MM.1S (cell line): ENCODE results near the gene SLC39A12.

Source experiments
- DNase-seq: peaks from one replicate; pipeline ENCODE4 v3.0.0-alpha.2; 2015
- H2AFZ ChIP-seq: fragments of 300-600 bp; sonication (generic); 2 replicates; pipeline ENCODE4 v1.6.0; 2016; ENCODE audit warnings: antibody characterized with exemption, low read length
- H3F3A ChIP-seq: fragments of 300-600 bp; sonication (generic); 2 replicates; pipeline ENCODE4 v1.6.1; 2016; ENCODE audit warnings: mild to moderate bottlenecking, antibody characterized with exemption, low read length, moderate library complexity, mixed read lengths; ENCODE audit not compliant: insufficient read depth
- H3K27ac ChIP-seq: fragments of 300-600 bp; sonication (generic); 2 replicates; pipeline ENCODE4 v1.5.1; 2016; ENCODE audit warnings: mild to moderate bottlenecking, low read length
- H3K27me3 ChIP-seq: fragments of 300-600 bp; sonication (generic); replicated peaks from 2 replicates; pipeline ENCODE4 v1.6.0; 2016; ENCODE audit warnings: low read length; ENCODE audit not compliant: insufficient read depth
- H3K36me3 ChIP-seq: fragments of 300-600 bp; sonication (generic); replicated peaks from 2 replicates; pipeline ENCODE4 v1.6.1; 2016; ENCODE audit warnings: mild to moderate bottlenecking, low read length, mixed read lengths; ENCODE audit not compliant: insufficient read depth
- H3K4me1 ChIP-seq: fragments of 300-600 bp; sonication (generic); 2 replicates; pipeline ENCODE4 v1.6.1; 2016; ENCODE audit warnings: low read length, mixed read lengths
- H3K4me2 ChIP-seq: fragments of 300-600 bp; sonication (generic); 2 replicates; pipeline ENCODE4 v1.6.0; 2016; ENCODE audit warnings: low read depth, low read length
- H3K4me3 ChIP-seq: fragments of 300-600 bp; sonication (generic); 2 replicates; pipeline ENCODE4 v1.5.1; 2016; ENCODE audit warnings: low read length, mixed read lengths
- H3K79me2 ChIP-seq: fragments of 300-600 bp; sonication (generic); 2 replicates; pipeline ENCODE4 v1.6.1; 2016; ENCODE audit warnings: mixed run types, low read length, mixed read lengths
- H3K9ac ChIP-seq: fragments of 300-600 bp; sonication (generic); 2 replicates; pipeline ENCODE4 v1.6.1; 2016; ENCODE audit warnings: low read length, mixed read lengths
- H3K9me2 ChIP-seq: fragments of 300-600 bp; sonication (generic); replicated peaks from 2 replicates; pipeline ENCODE4 v1.6.1; 2016; ENCODE audit warnings: mild to moderate bottlenecking, low read length, mixed read lengths; ENCODE audit not compliant: insufficient read depth
- H3K9me3 ChIP-seq: fragments of 300-600 bp; sonication (generic); replicated peaks from 2 replicates; pipeline ENCODE4 v1.6.1; 2016; ENCODE audit warnings: mild to moderate bottlenecking, low read length, mixed read lengths; ENCODE audit not compliant: insufficient read depth
- H4K20me1 ChIP-seq: fragments of 300-600 bp; sonication (generic); 2 replicates; pipeline ENCODE4 v1.6.1; 2016; ENCODE audit warnings: mild to moderate bottlenecking, low read length, moderate library complexity, mixed read lengths; ENCODE audit not compliant: insufficient read depth
- EZH2 ChIP-seq: fragments of 300-600 bp; sonication (generic); optimal IDR thresholded peaks from 2 replicates; pipeline ENCODE3; 2017; ENCODE audit warnings: low read depth, mild to moderate bottlenecking, antibody characterized with exemption, low read length, mixed read lengths
- EZH2phosphoT487 ChIP-seq: fragments of 300-600 bp; sonication (generic); IDR thresholded peaks from 2 replicates; pipeline ENCODE4 v1.6.1; 2018; ENCODE audit warnings: antibody characterized with exemption, low read length
- TF ChIP-seq, protein P1 (sequence below): fragments of 300-600 bp; sonication (generic); IDR thresholded peaks from 2 replicates; pipeline ENCODE4 v1.5.1; 2016; ENCODE audit warnings: antibody characterized with exemption, low read length, mixed read lengths

SLC39A12 gene

DNA sequence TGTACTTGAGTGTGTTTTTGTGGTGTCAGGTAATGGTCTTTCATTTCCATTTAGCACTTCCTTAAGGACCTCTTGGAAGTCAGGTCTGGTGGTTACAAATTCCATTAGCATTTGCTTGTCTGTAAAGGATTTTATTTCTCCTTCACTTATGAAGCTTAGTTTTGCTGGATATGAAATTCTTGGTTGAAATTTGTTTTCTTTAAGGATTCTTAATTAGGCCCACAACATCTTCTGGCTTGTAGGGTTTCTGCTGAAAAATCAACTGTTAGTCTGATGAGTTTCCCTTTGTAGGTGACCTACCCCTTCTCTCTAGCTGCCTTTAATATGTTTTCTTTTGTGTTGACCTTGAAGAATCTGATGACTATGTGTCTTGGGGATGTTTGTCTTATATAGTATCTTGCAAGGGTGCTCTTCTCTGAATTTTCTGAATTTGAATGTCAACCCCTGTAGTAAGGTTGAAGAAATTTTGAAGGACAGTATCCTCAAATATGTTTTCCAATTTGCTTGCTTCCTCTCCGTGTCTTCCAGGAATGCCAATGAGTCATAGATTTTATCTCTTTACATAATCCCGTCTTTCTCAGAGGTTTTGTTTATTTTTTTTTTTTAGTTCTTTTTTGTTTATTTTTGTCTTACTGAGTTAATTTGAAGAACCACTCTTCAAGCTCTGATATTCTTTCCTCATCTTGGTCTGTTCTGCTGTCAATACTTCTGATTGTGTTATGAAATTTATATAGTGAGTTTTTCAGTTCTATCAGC, 70.2 kb downstream of the SLC39A12 start:
- no peak for DNase-seq
- Histone ChIP-seq H3F3A (no peaks in the 10 kb centered on the region), H3K79me2 (no peaks in the 10 kb centered on the region), H3K36me3 (no peaks in the 10 kb centered on the region), H3K4me1 (no peaks in the 10 kb centered on the region), H3K27ac (no peak overlapping the region), H4K20me1 (no peaks in the 10 kb centered on the region), H3K4me2 (no peak overlapping the region), H3K4me3 (no peak overlapping the region), H3K27me3 (no peaks in the 10 kb centered on the region), H2AFZ (no peak overlapping the region), H3K9me2 (no peaks in the 10 kb centered on the region), H3K9ac (no peak overlapping the region), H3K9me3 (no peaks in the 10 kb centered on the region)
- no peak for TF ChIP-seq EZH2
- TF ChIP-seq, protein P1, sequence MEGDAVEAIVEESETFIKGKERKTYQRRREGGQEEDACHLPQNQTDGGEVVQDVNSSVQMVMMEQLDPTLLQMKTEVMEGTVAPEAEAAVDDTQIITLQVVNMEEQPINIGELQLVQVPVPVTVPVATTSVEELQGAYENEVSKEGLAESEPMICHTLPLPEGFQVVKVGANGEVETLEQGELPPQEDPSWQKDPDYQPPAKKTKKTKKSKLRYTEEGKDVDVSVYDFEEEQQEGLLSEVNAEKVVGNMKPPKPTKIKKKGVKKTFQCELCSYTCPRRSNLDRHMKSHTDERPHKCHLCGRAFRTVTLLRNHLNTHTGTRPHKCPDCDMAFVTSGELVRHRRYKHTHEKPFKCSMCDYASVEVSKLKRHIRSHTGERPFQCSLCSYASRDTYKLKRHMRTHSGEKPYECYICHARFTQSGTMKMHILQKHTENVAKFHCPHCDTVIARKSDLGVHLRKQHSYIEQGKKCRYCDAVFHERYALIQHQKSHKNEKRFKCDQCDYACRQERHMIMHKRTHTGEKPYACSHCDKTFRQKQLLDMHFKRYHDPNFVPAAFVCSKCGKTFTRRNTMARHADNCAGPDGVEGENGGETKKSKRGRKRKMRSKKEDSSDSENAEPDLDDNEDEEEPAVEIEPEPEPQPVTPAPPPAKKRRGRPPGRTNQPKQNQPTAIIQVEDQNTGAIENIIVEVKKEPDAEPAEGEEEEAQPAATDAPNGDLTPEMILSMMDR, result no peak

DNA sequence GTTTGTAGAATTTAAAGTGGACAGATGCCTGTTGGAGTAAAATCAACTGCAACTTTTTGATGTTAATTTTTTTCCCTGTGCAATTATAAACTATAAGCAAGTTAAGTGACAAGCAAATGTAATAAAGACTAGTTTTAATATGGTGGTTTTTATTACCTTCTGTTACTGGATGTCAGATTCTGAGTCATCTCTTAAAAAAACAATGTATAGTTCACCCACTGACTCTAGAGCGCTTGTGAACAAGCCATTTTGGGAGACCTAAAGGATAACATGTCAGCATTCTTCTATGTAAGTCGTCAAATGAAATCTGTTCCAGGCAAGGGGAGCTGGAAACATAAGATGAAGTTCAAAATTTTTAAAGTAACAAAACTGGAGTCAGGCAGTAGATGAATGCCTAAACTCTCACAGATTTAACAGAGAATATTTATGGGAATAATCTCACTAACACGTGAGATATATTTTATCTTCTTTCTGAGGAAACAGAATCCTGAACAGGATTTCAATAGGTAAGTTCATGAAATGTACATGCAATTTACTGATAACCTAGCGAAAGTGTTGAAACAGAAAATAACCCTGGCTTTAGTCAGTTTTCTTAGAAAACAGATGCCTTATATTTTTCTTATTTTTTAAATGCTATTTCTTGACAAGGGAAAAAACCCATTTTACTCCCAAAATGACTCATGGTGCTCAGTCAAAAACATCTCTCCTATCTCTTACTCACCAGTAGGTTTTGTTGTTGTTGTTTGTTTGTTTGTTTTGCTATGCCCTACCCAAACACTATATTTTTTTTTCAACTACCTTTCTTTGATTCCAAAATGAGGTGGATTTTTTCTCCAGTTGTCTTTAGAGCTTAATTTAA, 91.7 kb downstream of the SLC39A12 start:
- Histone ChIP-seq H3K79me2 (no peaks in the 10 kb centered on the region), H3K9me2 (no peaks in the 10 kb centered on the region), H3K9me3 (no peaks in the 10 kb centered on the region), H3K27ac (no peak overlapping the region), H4K20me1 (no peaks in the 10 kb centered on the region), H3K9ac (no peak overlapping the region), H3K27me3 (no peaks in the 10 kb centered on the region), H3K4me3 (no peak overlapping the region), H3K4me2 (no peak overlapping the region), H3K36me3 (no peaks in the 10 kb centered on the region), H3F3A (no peaks in the 10 kb centered on the region), H2AFZ (no peak overlapping the region), H3K4me1 (no peaks in the 10 kb centered on the region)
- no peak for DNase-seq
- TF ChIP-seq EZH2phosphoT487 (no peak), EZH2 (no peak)
- TF ChIP-seq, protein P1, result no peak

DNA sequence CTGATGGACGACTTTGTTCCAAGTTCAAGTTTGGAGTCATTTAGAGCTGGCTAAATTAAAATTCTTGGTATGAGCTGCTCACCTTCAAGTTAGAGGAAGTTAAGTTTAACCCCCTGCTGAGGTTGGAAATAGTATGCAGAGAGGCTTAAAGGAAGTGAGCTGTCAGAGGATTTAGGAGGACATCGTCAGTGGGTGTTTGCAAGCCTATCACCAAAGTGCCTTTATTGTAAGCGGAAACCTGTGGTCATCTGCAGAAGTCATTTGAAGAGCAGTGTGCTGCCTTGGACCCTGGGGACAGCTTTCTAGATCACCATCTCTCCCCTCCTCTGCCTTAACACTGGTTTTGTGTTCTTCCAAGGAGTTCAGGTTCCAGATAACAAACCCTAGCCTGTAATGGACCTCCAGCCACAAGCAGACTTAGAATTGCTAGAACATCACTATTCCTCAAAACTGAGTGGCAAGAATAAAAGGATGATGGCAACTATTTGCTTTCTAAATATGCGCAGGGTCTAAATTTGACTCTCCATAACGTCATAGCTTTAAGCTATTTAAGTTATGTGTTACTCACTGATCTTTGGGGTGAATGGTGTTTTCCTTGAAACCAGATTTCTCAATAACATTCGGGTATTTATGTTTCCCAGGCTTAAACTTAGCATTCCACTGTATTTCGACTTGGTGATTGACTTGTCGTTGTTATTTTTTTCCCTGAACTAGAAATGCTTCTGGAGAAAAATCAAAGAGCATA, 93.4 kb downstream of the SLC39A12 start:
- Histone ChIP-seq H3K4me1 (no peaks in the 10 kb centered on the region), H3K27ac (no peak overlapping the region), H3K9me3 (no peaks in the 10 kb centered on the region), H3K36me3 (no peaks in the 10 kb centered on the region), H3K9ac (no peak overlapping the region), H2AFZ (no peak overlapping the region), H3K79me2 (no peaks in the 10 kb centered on the region), H3K27me3 (no peaks in the 10 kb centered on the region), H3K4me2 (no peak overlapping the region), H4K20me1 (no peaks in the 10 kb centered on the region), H3K9me2 (no peaks in the 10 kb centered on the region), H3K4me3 (no peak overlapping the region), H3F3A (no peaks in the 10 kb centered on the region)
- no peak for DNase-seq
- TF ChIP-seq EZH2 (no peak), EZH2phosphoT487 (no peak)
